GM23338 (cell line): Measurements from ENCODE around the gene RTEL1. TPM values are rescaled to one million over a fixed set of nuclear protein-coding genes. Genes with fewer than 3 reads are reported as not detected.

Experiments used
- ATAC-seq: fragments of 200-7000 bp; cut with Tn5 transposase; 3 replicates; pipeline ENCODE4 v1.9.1; 2020
- DNase-seq: peaks from one replicate; pipeline ENCODE4 v3.0.0-alpha.2; 2015; ENCODE audit warnings: low spot score
- H2AFZ ChIP-seq: fragments of 200-600 bp; sonication (generic); 2 replicates; pipeline ENCODE4 v1.8.0; 2016; ENCODE audit warnings: antibody characterized with exemption, mild to moderate bottlenecking, moderate library complexity
- H3F3A ChIP-seq: fragments of 200-600 bp; sonication (generic); replicated peaks from 2 replicates; pipeline ENCODE4 v1.8.0; 2017; ENCODE audit warnings: antibody characterized with exemption, mixed run types, low read depth
- H3K27ac ChIP-seq: fragments of 200-600 bp; sonication (generic); 2 replicates; pipeline ENCODE4 v1.6.1; 2016; ENCODE audit warnings: low read depth
- H3K27me3 ChIP-seq: fragments of 200-600 bp; sonication (generic); 2 replicates; pipeline ENCODE4 v1.8.0; 2016; ENCODE audit warnings: mild to moderate bottlenecking, mixed run types, moderate library complexity; ENCODE audit not compliant: insufficient read depth
- H3K36me3 ChIP-seq: fragments of 200-600 bp; sonication (generic); 2 replicates; pipeline ENCODE4 v1.8.0; 2016; ENCODE audit warnings: mild to moderate bottlenecking; ENCODE audit not compliant: insufficient read depth
- H3K4me1 ChIP-seq: fragments of 200-600 bp; sonication (generic); 2 replicates; pipeline ENCODE4 v1.8.0; 2016; ENCODE audit warnings: mild to moderate bottlenecking, moderate library complexity; ENCODE audit not compliant: insufficient read depth
- H3K4me2 ChIP-seq: fragments of 200-600 bp; sonication (generic); 2 replicates; pipeline ENCODE4 v1.7.1; 2017; ENCODE audit warnings: mixed run types
- H3K4me3 ChIP-seq: fragments of 200-600 bp; sonication (generic); 2 replicates; pipeline ENCODE4 v1.6.1; 2016; ENCODE audit warnings: mixed run types
- H3K79me2 ChIP-seq: fragments of 200-600 bp; sonication (generic); replicated peaks from 2 replicates; pipeline ENCODE4 v1.8.0; 2017; ENCODE audit warnings: mild to moderate bottlenecking; ENCODE audit not compliant: insufficient read depth
- H3K9me2 ChIP-seq: fragments of 200-600 bp; sonication (generic); 2 replicates; pipeline ENCODE4 v1.8.0; 2017; ENCODE audit not compliant: insufficient read depth
- H4K20me1 ChIP-seq: fragments of 200-600 bp; sonication (generic); replicated peaks from 2 replicates; pipeline ENCODE4 v1.8.0; 2017; ENCODE audit warnings: mild to moderate bottlenecking; ENCODE audit not compliant: insufficient read depth
- H3K27ac Mint-ChIP-seq: 2 replicates; pipeline ENCODE4 v1.8.0; 2020; ENCODE audit warnings: inconsistent platforms, mild to moderate bottlenecking, moderate library complexity, mixed read lengths
- H3K27me3 Mint-ChIP-seq: 3 replicates; pipeline ENCODE4 v1.8.0; 2022; ENCODE audit warnings: low read depth, mild to moderate bottlenecking, moderate library complexity, mixed read lengths, inconsistent platforms; ENCODE audit not compliant: insufficient read depth, poor library complexity
- H3K36me3 Mint-ChIP-seq: 3 replicates; pipeline ENCODE4 v1.8.0; 2021; ENCODE audit warnings: low read depth, mild to moderate bottlenecking, inconsistent platforms, moderate library complexity, mixed read lengths
- H3K4me1 Mint-ChIP-seq: 3 replicates; pipeline ENCODE4 v1.8.0; 2020; ENCODE audit warnings: mild to moderate bottlenecking, inconsistent platforms, mixed read lengths
- H3K4me3 Mint-ChIP-seq: 3 replicates; pipeline ENCODE4 v1.8.0; 2021; ENCODE audit warnings: moderate library complexity, mild to moderate bottlenecking, inconsistent platforms, mixed read lengths
- H3K9me3 Mint-ChIP-seq: 3 replicates; pipeline ENCODE4 v1.8.0; 2020; ENCODE audit warnings: moderate library complexity, mild to moderate bottlenecking, inconsistent platforms, mixed read lengths
- CREB1 ChIP-seq: fragments of 250-450 bp; sonication (Bioruptor Pico); IDR thresholded peaks from 2 replicates; pipeline ENCODE4 v1.5.0; 2020; ENCODE audit warnings: low read depth, mild to moderate bottlenecking, moderate library complexity
- EZH2 ChIP-seq: fragments of 200-600 bp; sonication (generic); IDR thresholded peaks from one replicate; pipeline ENCODE4 v1.8.0; 2017; ENCODE audit warnings: antibody characterized with exemption, mild to moderate bottlenecking, low read depth; ENCODE audit not compliant: unreplicated experiment
- EZH2phosphoT487 ChIP-seq: fragments of 200-600 bp; sonication (generic); IDR thresholded peaks from one replicate; pipeline ENCODE4 v1.8.1; 2018; ENCODE audit warnings: antibody characterized with exemption; ENCODE audit not compliant: unreplicated experiment
- JUNB ChIP-seq: IDR thresholded peaks from one replicate; pipeline ENCODE4 v1.6.1; 2016; ENCODE audit warnings: antibody characterized with exemption; ENCODE audit not compliant: unreplicated experiment
- NANOG ChIP-seq: IDR thresholded peaks from 2 replicates; pipeline ENCODE4 v1.6.1; 2016; ENCODE audit warnings: antibody characterized with exemption, borderline replicate concordance
- POLR2AphosphoS5 ChIP-seq: IDR thresholded peaks from 2 replicates; pipeline ENCODE4 v1.6.1; 2016; ENCODE audit warnings: antibody characterized with exemption, low read depth
- STAT1 ChIP-seq: IDR thresholded peaks from one replicate; pipeline ENCODE4 v1.6.1; 2016; ENCODE audit warnings: antibody characterized with exemption; ENCODE audit not compliant: unreplicated experiment
- ZNF114 ChIP-seq: fragments of 250-450 bp; sonication (Bioruptor Pico); IDR thresholded peaks from 2 replicates; pipeline ENCODE4 v1.5.0; 2020; ENCODE audit warnings: mild to moderate bottlenecking, moderate library complexity
- ZNF331 ChIP-seq: fragments of 250-450 bp; sonication (Bioruptor Pico); IDR thresholded peaks from 2 replicates; pipeline ENCODE4 v1.5.0; 2020; ENCODE audit warnings: low read depth, mild to moderate bottlenecking, moderate library complexity
- polyA plus RNA-seq: library from polyadenylated mRNA; unstranded; fragments of >200 nt; fragmentation: Nextera tagmentation; extraction: Ambion mirVana; gene quantifications from 2 replicates; pipeline ENCODE4 v1.2.1, GENCODE V29; 2016
- total RNA-seq: library from RNA; depleted of rRNA; stranded (reverse); fragments of >200 nt; shearing (Covaris generic); gene quantifications from 2 replicates; pipeline ENCODE4 v1.2.3, GENCODE V29; 2014
- TF ChIP-seq, protein P1 (sequence below): IDR thresholded peaks from one replicate; pipeline ENCODE4 v1.6.1; 2018; ENCODE audit warnings: antibody characterized with exemption; ENCODE audit not compliant: unreplicated experiment
- TF ChIP-seq, protein P2 (sequence below): IDR thresholded peaks from 2 replicates; pipeline ENCODE4 v1.6.1; 2016; ENCODE audit warnings: antibody characterized with exemption
- TF ChIP-seq, protein P3 (sequence below), 2 experiments: fragments of 200-600 bp in 1 of 2; sonication (generic) in 1 of 2; conservative IDR thresholded peaks; 2 replicates each; pipeline versions ENCODE4 v1.5.1 to v1.6.1; 2016 to 2017; ENCODE audit warnings: antibody characterized with exemption in 2 of 2, low read depth in 2 of 2, mild to moderate bottlenecking in 2 of 2, moderate library complexity in 1 of 2

The RTEL1 gene
- total and polyA plus RNA-seq, 2 experiments from 2014 or later: 14.2 to 34.5 TPM

DNA sequence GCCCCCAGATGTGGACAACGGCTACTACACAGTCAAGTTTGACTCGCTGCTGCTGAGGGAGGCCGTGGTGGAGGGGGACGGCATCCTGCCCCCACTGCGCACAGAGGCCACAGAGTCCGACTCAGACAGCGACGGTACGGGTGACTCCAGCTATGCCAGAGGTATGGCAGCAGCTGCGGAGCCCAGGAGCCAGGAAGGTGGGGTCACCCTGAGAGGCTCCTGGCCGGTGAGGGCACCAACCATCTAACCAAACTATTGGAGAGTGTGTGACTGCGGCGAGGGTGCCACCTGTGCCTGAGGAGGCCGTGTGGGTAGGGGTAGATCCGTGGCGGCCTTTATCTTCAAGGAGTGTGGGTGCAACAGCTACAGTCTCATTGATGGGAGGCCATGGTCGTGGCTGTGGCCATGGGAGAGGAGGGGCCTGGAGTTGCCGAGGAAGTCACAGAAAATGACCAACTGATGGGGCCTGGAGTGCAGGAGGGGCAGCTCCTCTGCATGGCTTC is 75.5 kb downstream of the RTEL1 start (continued):
- TF ChIP-seq CREB1 (CRISPR knock-in tag) (no peak), ZNF114 (no peak), NANOG (no peak), JUNB (no peak), EZH2phosphoT487 (no peak)
- TF ChIP-seq, protein P1, sequence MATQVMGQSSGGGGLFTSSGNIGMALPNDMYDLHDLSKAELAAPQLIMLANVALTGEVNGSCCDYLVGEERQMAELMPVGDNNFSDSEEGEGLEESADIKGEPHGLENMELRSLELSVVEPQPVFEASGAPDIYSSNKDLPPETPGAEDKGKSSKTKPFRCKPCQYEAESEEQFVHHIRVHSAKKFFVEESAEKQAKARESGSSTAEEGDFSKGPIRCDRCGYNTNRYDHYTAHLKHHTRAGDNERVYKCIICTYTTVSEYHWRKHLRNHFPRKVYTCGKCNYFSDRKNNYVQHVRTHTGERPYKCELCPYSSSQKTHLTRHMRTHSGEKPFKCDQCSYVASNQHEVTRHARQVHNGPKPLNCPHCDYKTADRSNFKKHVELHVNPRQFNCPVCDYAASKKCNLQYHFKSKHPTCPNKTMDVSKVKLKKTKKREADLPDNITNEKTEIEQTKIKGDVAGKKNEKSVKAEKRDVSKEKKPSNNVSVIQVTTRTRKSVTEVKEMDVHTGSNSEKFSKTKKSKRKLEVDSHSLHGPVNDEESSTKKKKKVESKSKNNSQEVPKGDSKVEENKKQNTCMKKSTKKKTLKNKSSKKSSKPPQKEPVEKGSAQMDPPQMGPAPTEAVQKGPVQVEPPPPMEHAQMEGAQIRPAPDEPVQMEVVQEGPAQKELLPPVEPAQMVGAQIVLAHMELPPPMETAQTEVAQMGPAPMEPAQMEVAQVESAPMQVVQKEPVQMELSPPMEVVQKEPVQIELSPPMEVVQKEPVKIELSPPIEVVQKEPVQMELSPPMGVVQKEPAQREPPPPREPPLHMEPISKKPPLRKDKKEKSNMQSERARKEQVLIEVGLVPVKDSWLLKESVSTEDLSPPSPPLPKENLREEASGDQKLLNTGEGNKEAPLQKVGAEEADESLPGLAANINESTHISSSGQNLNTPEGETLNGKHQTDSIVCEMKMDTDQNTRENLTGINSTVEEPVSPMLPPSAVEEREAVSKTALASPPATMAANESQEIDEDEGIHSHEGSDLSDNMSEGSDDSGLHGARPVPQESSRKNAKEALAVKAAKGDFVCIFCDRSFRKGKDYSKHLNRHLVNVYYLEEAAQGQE: no peak
- TF ChIP-seq, protein P2, sequence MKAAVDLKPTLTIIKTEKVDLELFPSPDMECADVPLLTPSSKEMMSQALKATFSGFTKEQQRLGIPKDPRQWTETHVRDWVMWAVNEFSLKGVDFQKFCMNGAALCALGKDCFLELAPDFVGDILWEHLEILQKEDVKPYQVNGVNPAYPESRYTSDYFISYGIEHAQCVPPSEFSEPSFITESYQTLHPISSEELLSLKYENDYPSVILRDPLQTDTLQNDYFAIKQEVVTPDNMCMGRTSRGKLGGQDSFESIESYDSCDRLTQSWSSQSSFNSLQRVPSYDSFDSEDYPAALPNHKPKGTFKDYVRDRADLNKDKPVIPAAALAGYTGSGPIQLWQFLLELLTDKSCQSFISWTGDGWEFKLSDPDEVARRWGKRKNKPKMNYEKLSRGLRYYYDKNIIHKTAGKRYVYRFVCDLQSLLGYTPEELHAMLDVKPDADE: no peak

DNA sequence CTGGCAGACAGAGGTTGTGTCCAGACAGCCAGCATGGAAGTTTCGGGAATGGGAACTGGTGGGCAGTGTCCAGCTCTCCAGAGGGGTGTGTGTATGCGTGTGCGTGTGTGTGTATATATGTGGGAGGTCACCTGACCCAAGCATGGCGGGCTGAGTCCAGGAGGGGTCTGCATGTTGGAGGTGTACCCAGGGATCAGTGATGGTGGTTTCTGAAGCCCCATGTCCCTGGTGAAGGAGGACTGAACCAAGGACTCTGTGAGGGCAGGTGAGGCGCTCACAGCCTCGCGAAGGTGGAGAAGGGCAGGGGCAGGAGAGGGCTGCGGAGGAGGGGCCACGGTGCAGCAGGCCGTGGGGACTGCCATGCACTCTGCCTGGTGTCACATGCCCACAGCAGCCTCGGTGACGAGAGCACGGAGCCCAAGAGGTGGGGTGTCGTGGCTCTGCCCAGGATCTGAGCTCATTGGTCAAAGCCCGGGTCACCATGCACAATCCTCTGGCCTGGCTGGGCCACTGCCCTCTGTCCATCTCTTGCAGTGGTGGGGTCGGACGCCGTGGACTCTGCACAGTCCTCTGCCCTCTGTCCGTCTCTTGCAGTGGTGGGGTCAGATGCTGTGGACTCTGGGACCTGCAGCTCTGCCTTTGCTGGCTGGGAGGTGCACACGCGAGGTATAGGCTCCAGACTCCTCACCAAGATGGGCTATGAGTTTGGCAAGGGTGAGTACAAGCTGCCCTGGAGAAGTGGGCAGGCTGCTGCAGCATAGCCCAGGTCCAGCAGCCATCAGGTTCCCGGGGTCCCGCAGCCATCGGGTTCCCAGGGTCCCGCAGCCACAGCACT is 76.2 kb downstream of the RTEL1 start:
- H3K4me1 ChIP-seq: no peaks in the 10 kb centered on the region; the same call in 1 of the 2 replicates
- H3K27ac ChIP-seq: no peak overlapping the region
- no peaks in the 10 kb centered on the region for H3K36me3 ChIP-seq
- 0 out of 2 replicates have a peak, but pooled peaks cover 5% of the 10 kb centered on the region for H3K9me2 ChIP-seq
- Mint-ChIP-seq H3K9me3 (no peaks in the 10 kb centered on the region; the same call in 2 of the 3 replicates), H3K27ac (no peak overlapping the region), H3K27me3 (peaks cover 14% of the 10 kb centered on the region), H3K4me3 (no peak overlapping the region; the same call in 2 of the 3 replicates), H3K4me1 (no peaks in the 10 kb centered on the region), H3K36me3 (peaks cover 14% of the 10 kb centered on the region)
- no peak overlapping the region for H2AFZ ChIP-seq
- ATAC-seq (no peak), DNase-seq (no peak)
- no peak overlapping the region for H3K4me3 ChIP-seq
- H3F3A ChIP-seq: peaks cover 12% of the 10 kb centered on the region
- no peaks in the 10 kb centered on the region for H4K20me1 ChIP-seq
- peaks cover 6% of the 10 kb centered on the region for H3K27me3 ChIP-seq
- no peaks in the 10 kb centered on the region for H3K79me2 ChIP-seq
- no peak overlapping the region for H3K4me2 ChIP-seq
- no peak for TF ChIP-seq STAT1
- no peak for TF ChIP-seq ZNF114
- TF ChIP-seq, protein P2: no peak
- TF ChIP-seq EZH2phosphoT487: no peak
- no peak for TF ChIP-seq NANOG
- no peak for TF ChIP-seq EZH2
- TF ChIP-seq, protein P3, sequence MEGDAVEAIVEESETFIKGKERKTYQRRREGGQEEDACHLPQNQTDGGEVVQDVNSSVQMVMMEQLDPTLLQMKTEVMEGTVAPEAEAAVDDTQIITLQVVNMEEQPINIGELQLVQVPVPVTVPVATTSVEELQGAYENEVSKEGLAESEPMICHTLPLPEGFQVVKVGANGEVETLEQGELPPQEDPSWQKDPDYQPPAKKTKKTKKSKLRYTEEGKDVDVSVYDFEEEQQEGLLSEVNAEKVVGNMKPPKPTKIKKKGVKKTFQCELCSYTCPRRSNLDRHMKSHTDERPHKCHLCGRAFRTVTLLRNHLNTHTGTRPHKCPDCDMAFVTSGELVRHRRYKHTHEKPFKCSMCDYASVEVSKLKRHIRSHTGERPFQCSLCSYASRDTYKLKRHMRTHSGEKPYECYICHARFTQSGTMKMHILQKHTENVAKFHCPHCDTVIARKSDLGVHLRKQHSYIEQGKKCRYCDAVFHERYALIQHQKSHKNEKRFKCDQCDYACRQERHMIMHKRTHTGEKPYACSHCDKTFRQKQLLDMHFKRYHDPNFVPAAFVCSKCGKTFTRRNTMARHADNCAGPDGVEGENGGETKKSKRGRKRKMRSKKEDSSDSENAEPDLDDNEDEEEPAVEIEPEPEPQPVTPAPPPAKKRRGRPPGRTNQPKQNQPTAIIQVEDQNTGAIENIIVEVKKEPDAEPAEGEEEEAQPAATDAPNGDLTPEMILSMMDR (conservative IDR thresholded peaks at IDR 0.05; ENCODE audit: low read depth in 2 of 2): no peak
- no peak for TF ChIP-seq ZNF331 (CRISPR knock-in tag)
- no peak for TF ChIP-seq POLR2AphosphoS5
- TF ChIP-seq, protein P1: no peak
